ENCODE measurements around the gene ZFPM1. TPM values are rescaled to one million over a fixed set of nuclear protein-coding genes. Genes with fewer than 3 reads are reported as not detected.

The ZFPM1 gene
- total RNA-seq, 2 donors from 2014 or later: 23.5 to 24.5 TPM

DNA sequence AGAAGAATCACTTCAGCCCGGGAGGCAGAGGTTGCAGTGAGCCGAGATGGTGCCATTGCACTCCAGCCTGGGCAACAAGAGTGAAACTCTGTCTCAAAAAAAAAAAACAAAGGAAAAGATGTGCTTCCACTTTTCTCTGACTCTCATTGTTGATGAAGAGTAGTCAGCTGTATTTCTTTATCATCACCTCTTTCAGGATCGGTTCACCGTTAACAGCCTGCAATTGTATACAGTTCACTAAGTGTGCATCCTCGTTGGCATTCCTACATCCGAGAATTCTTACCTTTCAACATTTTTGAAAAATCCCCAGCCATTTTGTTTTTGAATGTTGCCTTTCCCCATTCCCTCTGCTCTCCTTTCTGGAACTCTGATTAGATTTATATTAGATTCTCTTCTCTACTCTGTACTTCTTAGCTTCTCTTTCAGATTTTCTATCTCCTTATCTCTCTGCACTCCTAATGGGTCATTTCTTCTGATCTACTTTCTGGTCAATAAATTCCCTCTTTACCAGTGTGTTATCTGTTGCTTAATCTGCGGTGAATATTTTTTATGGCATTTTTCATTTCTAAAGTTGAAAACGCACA lies 90.2 kb downstream of the ZFPM1 start:
- Mint-ChIP-seq H3K36me3 (peaks cover 9% of the 10 kb centered on the region), H3K4me1 (ENCODE audit: low read depth in 2 of 2) (peaks cover 7 to 16% of the 10 kb centered on the region in 2 donors), H3K27ac (no peak overlapping the region), H3K27me3 (peaks cover 0 to 2% of the 10 kb centered on the region in 2 donors), H3K9me3 (peaks cover 5% of the 10 kb centered on the region), H3K4me3 (no peak overlapping the region)
- ATAC-seq (no peak), DNase-seq (ENCODE audit: low spot score) (no peak)

DNA sequence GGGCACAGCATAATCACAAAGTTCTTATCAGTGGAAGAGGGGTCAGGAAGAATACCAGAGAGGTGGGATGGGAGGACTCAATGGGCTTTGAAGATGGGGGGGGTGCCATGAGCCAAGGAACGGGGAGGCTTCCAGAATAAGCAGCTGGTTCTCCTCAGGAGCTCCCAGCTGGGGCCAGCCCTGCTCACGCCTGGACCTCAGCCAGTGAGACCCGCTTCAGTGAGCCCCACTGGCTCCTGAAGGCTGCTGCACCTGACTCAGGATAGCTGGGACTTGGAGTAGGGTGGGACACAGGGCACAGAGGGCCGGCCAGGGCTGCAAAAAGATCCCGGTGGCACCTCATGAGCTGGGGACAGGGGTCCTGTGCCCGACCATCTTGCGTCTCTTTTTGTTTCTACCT lies 92.7 kb downstream of the ZFPM1 start:
- no peak for ATAC-seq
- Mint-ChIP-seq H3K27me3 (peaks cover 0 to 2% of the 10 kb centered on the region in 2 donors), H3K36me3 (peaks cover 9% of the 10 kb centered on the region), H3K4me1 (ENCODE audit: low read depth in 2 of 2) (peaks cover 17% of the 10 kb centered on the region in 2 donors), H3K27ac (no peak overlapping the region), H3K4me3 (no peak overlapping the region), H3K9me3 (peaks cover 5% of the 10 kb centered on the region)
- no peak for DNase-seq (ENCODE audit: low spot score)

DNA sequence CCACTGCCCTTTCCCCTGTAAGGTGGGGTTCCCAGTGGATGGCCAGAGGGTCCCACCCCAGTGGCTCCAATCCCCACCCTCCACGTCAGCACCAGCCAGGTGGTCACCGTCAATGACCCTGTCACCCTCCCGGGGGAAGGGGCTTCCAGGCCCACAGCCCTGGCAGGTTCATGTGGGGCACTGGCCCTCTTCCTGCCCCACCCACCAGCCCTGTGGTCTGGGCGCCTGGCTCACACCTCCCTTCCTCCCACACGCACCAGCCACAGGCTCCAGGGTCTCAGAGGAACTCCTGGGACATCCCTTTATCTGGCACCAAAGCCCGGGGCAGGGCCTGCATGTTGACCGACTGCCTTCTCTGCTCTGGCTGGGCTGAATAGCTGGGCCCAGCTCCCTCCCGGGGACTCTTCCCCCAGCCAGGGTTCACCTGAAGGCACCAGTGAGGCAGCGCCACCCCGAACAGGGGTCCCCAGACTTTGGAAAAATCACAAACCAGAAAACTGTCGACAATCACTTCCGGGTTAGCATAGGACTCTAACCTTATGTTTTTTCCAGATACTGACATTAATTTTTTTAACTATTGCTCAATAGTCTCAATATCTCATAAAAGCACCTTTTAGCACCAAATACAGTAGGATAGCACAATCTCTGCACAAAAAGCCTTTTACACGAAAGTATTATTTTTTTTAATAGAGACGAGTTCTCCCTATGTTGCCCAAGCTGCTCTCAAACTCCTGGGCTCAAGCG lies 95.2 kb downstream of the ZFPM1 start:
- Mint-ChIP-seq H3K27ac (no peak overlapping the region), H3K4me1 (ENCODE audit: low read depth in 2 of 2) (peaks cover 17 to 22% of the 10 kb centered on the region in 2 donors), H3K4me3 (peak overlapping the region; percentile 15), H3K36me3 (peaks cover 6% of the 10 kb centered on the region), H3K9me3 (peaks cover 4% of the 10 kb centered on the region), H3K27me3 (peaks cover 0 to 2% of the 10 kb centered on the region in 2 donors)
- ATAC-seq (peak; percentile 17 to 38), DNase-seq (ENCODE audit: low spot score) (no peak)

DNA sequence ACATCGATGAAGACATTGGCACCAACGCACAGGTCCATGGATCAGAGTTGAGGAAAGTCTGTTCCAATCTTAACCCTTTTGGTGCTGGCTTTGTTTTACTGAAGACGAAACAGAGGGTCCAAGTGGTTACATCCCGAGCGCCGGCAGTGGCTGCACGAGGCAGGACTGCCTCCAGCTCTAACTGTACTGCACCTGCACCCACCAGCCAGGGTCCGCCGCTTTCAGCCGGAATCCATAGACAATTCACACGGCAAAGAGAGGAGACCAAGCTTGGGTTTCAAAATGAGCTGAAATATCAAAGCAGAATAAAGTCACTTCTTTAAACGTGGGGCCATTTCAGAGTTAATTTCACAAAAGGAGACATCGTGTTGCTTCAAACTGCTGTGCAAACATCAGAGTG lies 95.9 kb downstream of the ZFPM1 start:
- Mint-ChIP-seq H3K4me1 (ENCODE audit: low read depth in 2 of 2) (peaks cover 17 to 22% of the 10 kb centered on the region in 2 donors), H3K4me3 (no peak overlapping the region), H3K36me3 (no peaks in the 10 kb centered on the region), H3K27me3 (peaks cover 0 to 2% of the 10 kb centered on the region in 2 donors), H3K9me3 (no peaks in the 10 kb centered on the region), H3K27ac (no peak overlapping the region)
- no peak for ATAC-seq
- no peak for DNase-seq (ENCODE audit: low spot score)

DNA sequence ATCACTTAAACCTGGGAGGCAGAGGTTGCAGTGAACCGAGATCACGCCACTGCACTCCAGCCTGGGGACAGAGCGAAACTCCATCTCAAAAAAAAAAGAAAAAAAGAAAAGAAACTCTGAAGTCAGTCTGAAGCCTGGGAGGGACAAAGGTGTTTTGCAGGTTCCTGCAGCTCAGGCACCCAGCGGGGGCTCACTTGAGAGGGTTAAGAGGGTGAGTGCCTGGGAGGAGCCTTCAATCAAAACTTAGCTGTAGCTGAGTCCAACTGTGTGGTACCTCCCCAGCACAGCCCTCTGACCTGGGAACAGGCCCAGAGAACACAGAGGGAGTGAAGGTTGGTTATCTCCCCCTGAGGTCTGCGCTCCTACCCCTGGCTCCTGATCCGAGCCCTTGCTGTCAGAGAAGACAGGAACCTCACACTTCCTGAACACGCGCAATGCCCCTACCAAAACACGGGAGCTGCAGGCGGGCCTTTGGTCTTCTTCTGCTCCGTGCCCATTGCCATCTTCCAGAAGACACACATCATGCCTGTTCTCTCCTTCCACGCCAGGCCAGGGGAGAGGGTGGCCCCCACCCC lies 96.7 kb downstream of the ZFPM1 start:
- peak; percentile 8 to 30 for ATAC-seq
- DNase-seq (ENCODE audit: low spot score): no peak
- Mint-ChIP-seq H3K36me3 (no peaks in the 10 kb centered on the region), H3K4me1 (ENCODE audit: low read depth in 2 of 2) (peaks cover 17 to 22% of the 10 kb centered on the region in 2 donors), H3K27ac (peak overlapping the region in 1 of 2 donors; percentile 81), H3K4me3 (peak overlapping the region; percentile 62), H3K27me3 (peaks cover 0 to 2% of the 10 kb centered on the region in 2 donors), H3K9me3 (no peaks in the 10 kb centered on the region)

DNA sequence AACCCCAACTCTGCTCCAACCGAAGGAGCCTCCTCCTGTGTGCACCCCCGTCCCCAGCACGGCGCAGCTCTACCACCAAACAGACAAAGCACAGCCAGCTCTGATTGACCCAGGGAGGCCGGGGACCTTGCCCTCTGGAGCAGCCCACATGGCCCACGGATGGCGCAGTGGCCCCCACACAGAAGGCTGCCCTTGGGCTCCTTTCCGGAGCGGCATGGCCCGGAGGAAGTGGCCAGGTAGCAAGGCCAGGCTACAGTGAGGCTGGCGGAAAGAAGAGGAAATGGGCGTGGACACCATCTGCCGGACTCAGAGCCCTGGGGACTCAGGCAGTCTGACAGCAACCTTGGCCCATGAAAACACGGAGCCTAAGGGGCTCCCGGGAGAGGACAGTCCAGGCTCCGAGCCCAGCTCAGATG lies 97.2 kb downstream of the ZFPM1 start:
- H3K27ac Mint-ChIP-seq: peak overlapping the region in 1 of 2 donors; percentile 81
- ATAC-seq (peak; percentile 71 to 75), DNase-seq (ENCODE audit: low spot score) (no peak)
- no peaks in the 10 kb centered on the region for H3K36me3 Mint-ChIP-seq
- H3K4me3 Mint-ChIP-seq: peak overlapping the region; percentile 62
- H3K9me3 Mint-ChIP-seq: no peaks in the 10 kb centered on the region
- peaks cover 17 to 22% of the 10 kb centered on the region in 2 donors for H3K4me1 Mint-ChIP-seq (ENCODE audit: low read depth in 2 of 2)
- H3K27me3 Mint-ChIP-seq: peaks cover 0 to 2% of the 10 kb centered on the region in 2 donors

DNA sequence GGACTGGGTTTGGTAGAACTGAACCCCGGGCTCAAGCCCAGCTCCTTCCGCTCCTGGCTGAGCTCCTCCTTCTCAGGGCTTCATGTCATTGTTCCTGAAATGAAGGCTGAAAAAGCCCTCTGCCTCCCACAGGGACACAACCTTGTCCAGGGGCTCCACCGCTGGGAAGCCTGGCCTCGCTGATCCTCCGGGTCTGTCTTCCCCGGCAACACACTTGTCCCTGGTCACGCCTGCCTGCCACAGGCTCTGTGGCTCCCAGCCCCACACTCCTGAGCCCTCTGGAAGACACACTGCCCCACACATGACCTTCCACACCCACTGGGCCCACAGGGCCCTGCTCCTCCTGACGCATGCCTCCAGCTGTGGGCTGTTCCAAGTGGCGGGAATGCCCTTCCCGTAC lies 99.1 kb downstream of the ZFPM1 start:
- Mint-ChIP-seq H3K27me3 (peaks cover 0 to 1% of the 10 kb centered on the region in 2 donors), H3K36me3 (no peaks in the 10 kb centered on the region), H3K9me3 (peaks cover 4% of the 10 kb centered on the region), H3K4me1 (ENCODE audit: low read depth in 2 of 2) (peaks cover 11 to 14% of the 10 kb centered on the region in 2 donors), H3K27ac (no peak overlapping the region), H3K4me3 (no peak overlapping the region)
- DNase-seq (ENCODE audit: low spot score): no peak
- no peak for ATAC-seq

DNA sequence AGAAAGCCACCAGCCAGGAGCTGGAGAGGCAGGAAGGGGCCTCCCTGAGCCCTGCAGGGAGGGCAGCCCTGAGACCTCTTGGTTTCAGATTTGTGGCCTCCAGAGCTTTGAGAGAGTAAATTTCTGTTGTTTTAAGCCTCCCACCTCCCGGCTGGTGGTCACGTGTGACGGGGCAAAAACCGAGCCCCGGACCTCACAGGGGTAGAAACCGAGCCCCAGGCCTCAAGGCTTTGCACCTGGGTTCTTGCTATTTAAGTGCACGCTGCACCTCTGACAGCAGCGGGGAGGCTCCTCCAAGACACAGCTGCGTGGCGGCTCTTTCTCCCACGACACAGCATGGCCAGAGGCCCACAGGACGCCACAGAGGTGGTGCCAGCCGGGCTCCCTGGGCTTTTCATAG lies 99.7 kb downstream of the ZFPM1 start:
- peaks cover 11 to 16% of the 10 kb centered on the region in 2 donors for H3K4me1 Mint-ChIP-seq (ENCODE audit: low read depth in 2 of 2)
- no peaks in the 10 kb centered on the region for H3K36me3 Mint-ChIP-seq
- peaks cover 4% of the 10 kb centered on the region for H3K9me3 Mint-ChIP-seq
- H3K27ac Mint-ChIP-seq: no peak overlapping the region
- ATAC-seq (no peak), DNase-seq (ENCODE audit: low spot score) (no peak)
- peaks cover 0 to 3% of the 10 kb centered on the region in 2 donors for H3K27me3 Mint-ChIP-seq
- H3K4me3 Mint-ChIP-seq: no peak overlapping the region

DNA sequence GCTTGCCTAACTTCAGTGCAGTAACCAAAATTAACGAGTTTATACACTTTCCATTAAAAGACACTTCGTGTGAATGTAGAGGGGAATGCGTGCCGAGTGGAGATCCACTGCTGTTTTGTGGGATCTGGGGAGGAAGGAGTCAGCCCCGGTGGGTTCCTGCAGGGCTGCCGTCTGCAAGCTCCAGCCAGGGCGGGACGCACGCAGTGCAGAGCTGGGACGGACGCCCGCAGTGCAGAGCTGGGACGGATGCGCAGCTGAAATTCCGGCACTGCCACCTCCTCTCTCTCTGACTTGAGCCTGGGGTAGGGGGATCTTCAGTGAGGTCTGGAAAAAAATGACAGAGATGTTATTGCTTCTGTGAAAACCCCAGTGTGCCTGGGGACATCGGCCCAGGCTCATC lies 100.7 kb downstream of the ZFPM1 start:
- ATAC-seq (no peak), DNase-seq (ENCODE audit: low spot score) (no peak)
- Mint-ChIP-seq H3K9me3 (peaks cover 4% of the 10 kb centered on the region), H3K27ac (no peak overlapping the region), H3K27me3 (peaks cover 0 to 3% of the 10 kb centered on the region in 2 donors), H3K36me3 (no peaks in the 10 kb centered on the region), H3K4me3 (no peak overlapping the region), H3K4me1 (ENCODE audit: low read depth in 2 of 2) (peaks cover 7 to 12% of the 10 kb centered on the region in 2 donors)

DNA sequence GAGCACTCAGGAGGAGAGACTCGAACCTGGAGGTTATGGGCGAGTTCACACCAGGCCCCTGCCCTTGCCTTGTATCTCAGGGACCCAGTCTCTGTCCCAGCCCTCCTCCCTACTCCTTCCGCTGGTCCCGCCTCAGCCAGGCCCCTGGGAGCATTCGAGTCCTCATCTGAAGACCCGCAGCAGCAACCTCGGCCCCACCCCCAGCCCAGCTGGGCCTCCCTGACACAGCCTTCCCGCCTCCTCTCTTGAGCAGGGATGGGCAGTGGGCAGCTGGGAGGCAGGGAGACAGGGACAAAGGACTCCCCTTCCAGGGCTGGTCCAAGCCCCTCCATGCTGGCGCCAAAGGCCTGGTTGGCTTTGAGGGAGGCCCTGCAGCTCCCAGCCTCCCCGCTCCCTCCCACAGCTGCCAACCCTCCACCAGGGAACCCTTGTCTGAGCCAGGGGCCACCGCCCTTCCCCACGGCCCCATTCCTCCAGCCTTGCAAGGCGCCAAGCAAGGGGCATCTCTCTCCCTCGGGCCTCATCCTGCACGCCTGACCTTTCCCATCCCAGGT lies 101.7 kb downstream of the ZFPM1 start:
- no peak for DNase-seq (ENCODE audit: low spot score)
- H3K4me1 Mint-ChIP-seq (ENCODE audit: low read depth in 2 of 2): peaks cover 6 to 12% of the 10 kb centered on the region in 2 donors
- no peak for ATAC-seq
- no peak overlapping the region for H3K4me3 Mint-ChIP-seq
- H3K27ac Mint-ChIP-seq: no peak overlapping the region
- peaks cover 4% of the 10 kb centered on the region for H3K9me3 Mint-ChIP-seq
- H3K36me3 Mint-ChIP-seq: no peaks in the 10 kb centered on the region
- peaks cover 0 to 3% of the 10 kb centered on the region in 2 donors for H3K27me3 Mint-ChIP-seq

DNA sequence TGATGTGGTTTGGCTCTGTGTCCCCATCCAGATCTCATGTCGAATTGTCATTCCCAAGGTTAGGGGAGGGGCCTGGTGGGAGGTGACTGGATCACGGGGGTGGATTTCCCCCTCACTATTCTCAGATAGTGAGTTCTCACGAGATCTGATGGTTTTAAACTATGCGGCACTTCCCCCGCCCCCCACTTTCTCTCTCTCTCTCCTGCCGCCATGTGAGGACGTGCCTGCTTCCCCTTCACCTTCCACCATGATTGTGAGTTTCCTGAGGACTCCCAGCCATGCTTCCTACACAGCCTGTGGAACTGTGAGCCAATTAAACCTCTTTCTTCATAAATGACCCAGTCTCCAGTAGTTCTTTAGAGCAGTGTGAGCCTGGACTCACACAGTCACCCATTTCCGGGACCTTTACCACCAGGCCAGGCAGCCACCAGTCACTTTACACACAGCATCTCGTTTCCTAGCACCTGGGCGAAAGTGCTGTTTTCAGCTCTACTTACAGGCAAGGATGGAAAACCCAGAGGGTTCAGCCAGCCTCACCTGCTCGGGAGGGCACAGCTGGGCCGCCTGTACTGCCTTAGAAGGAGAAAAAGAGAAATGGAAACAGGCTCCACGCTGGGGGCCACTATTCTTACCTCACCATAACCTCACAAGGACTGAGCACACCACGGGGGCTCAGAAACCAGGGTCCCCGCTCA lies 103.4 kb downstream of the ZFPM1 start:
- peaks cover 0 to 8% of the 10 kb centered on the region in 2 donors for H3K4me1 Mint-ChIP-seq (ENCODE audit: low read depth in 2 of 2)
- DNase-seq (ENCODE audit: low spot score): no peak
- H3K4me3 Mint-ChIP-seq: no peak overlapping the region
- H3K27ac Mint-ChIP-seq: no peak overlapping the region
- H3K9me3 Mint-ChIP-seq: peaks cover 4% of the 10 kb centered on the region
- no peaks in the 10 kb centered on the region for H3K36me3 Mint-ChIP-seq
- ATAC-seq: no peak
- H3K27me3 Mint-ChIP-seq: peaks cover 0 to 3% of the 10 kb centered on the region in 2 donors

DNA sequence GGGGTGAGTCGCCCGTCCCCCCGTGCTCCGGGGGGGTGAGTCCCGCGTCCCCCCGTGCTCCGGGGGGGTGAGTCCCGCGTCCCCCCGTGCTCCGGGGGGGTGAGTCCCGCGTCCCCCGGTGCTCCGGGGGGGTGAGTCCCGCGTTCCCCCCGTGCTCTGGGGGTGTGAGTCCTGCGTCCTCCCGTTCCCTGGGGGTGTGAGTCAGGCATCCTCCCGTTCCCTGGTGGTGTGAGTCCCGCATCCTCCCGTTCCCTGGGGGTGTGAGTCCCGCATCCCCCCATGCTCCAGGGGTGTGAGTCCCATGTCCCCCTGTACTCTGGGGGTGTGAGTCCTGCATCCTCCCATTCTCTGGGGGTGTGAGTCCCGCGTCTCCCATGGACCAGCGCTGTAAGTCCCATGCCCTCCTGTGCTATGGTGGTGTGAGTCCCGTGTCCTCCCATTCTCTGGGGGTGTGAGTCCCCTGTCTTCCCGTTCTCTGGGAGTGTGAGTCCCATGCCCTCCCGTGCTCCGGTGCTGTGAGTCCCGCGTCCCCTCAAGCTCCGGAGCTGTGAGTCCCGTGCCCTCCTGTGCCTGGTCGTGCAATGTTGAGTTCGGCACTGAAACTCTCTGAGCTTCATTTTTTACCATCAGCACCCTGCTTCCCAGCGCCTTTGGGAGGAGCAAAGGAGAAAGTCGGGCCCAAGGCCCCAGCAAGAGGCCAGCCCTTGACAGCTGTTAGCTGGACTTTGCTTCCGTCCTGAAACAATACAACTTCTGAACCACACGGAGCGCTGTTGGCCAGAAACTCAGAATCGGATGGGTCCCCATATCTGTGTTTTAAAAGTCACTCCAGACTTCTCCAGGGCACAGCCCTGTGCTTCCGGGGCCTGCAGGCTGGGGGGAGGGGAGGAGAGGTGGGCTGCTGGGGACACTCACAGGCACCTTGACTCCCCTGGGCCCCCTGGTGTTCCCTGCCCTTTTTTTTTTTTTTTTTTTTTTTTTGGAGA lies 105.7 kb downstream of the ZFPM1 start:
- Mint-ChIP-seq H3K9me3 (peaks cover 4% of the 10 kb centered on the region), H3K4me1 (ENCODE audit: low read depth in 2 of 2) (peaks cover 4 to 6% of the 10 kb centered on the region in 2 donors), H3K36me3 (no peaks in the 10 kb centered on the region), H3K27ac (no peak overlapping the region), H3K27me3 (peaks cover 0 to 3% of the 10 kb centered on the region in 2 donors), H3K4me3 (no peak overlapping the region)
- DNase-seq (ENCODE audit: low spot score): no peak
- ATAC-seq: no peak
